ENCODE data around the gene BRAT1. TPM values are rescaled to one million over a fixed set of nuclear protein-coding genes. Genes with fewer than 3 reads are reported as not detected.

BRAT1 gene
- total RNA-seq, 1 experiment from 2014 or later: 50.0 TPM

GRCh38 chr7:2517026-2517425 is 38.3 kb downstream of the BRAT1 start:
- TF ChIP-seq E2F4 (CRISPR knock-in tag; IDR thresholded peaks at IDR 0.05; ENCODE audit: borderline replicate concordance, low read depth): no peak
- TF ChIP-seq ZNF512 (CRISPR knock-in tag; IDR thresholded peaks at IDR 0.05; ENCODE audit: borderline replicate concordance): no peak
- no peak for TF ChIP-seq EMX1 (CRISPR knock-in tag; IDR thresholded peaks at IDR 0.05)
- TF ChIP-seq AR (CRISPR knock-in tag; IDR thresholded peaks at IDR 0.05): no peak
- no peak for TF ChIP-seq ZNF232 (CRISPR knock-in tag; IDR thresholded peaks at IDR 0.05)
- no peak for TF ChIP-seq ARID4B (CRISPR knock-in tag; IDR thresholded peaks at IDR 0.05; ENCODE audit: borderline replicate concordance)
- no peak for TF ChIP-seq AFF4 (CRISPR knock-in tag; IDR thresholded peaks at IDR 0.05; ENCODE audit: borderline replicate concordance)
- TF ChIP-seq TEAD1 (CRISPR knock-in tag; IDR thresholded peaks at IDR 0.05): no peak
- no peak for TF ChIP-seq GRHL2 (CRISPR knock-in tag; IDR thresholded peaks at IDR 0.05; ENCODE audit: insufficient replicate concordance, severe bottlenecking)
- no peak for TF ChIP-seq CREB1 (CRISPR knock-in tag; IDR thresholded peaks at IDR 0.05)
- TF ChIP-seq TCF7 (CRISPR knock-in tag; IDR thresholded peaks at IDR 0.05; ENCODE audit: low read depth): no peak
- TF ChIP-seq MLX (CRISPR knock-in tag; IDR thresholded peaks at IDR 0.05): no peak
- TF ChIP-seq ATF1 (CRISPR knock-in tag; IDR thresholded peaks at IDR 0.05): no peak
- TF ChIP-seq USF2 (CRISPR knock-in tag; IDR thresholded peaks at IDR 0.05): no peak
- ATAC-seq: no peak
- H3K4me1 Mint-ChIP-seq: peaks cover 32% of the 10 kb centered on the region
- DNase-seq (ENCODE audit: low spot score): no peak
- H3K9me3 Mint-ChIP-seq: no peaks in the 10 kb centered on the region
- no peaks in the 10 kb centered on the region for H3K36me3 Mint-ChIP-seq
- no peak overlapping the region for H3K27ac Mint-ChIP-seq
- H3K4me3 Mint-ChIP-seq: no peak overlapping the region
- CTCF ChIA-PET: interaction anchor here (0.8 to 2.9 kb wide), 11 partner anchors 11 to 169 kb away, joined by 3 to 15 read pairs (median 3); no protein-coding TSS in a partner anchor
- peaks cover 24% of the 10 kb centered on the region for H3K27me3 Mint-ChIP-seq (ENCODE audit: low read depth)
- POLR2A ChIA-PET: no interaction called here

All from WTC11 (cell line).